GM19099 (cell line): ENCODE data around the gene KIAA1586.

Experiments
- POLR2A ChIP-seq: IDR thresholded peaks from 3 replicates; pipeline ENCODE4 v1.6.1; 2011; ENCODE audit warnings: low read depth; ENCODE audit not compliant: insufficient read length; ENCODE audit errors: extremely low read depth

KIAA1586 gene

DNA sequence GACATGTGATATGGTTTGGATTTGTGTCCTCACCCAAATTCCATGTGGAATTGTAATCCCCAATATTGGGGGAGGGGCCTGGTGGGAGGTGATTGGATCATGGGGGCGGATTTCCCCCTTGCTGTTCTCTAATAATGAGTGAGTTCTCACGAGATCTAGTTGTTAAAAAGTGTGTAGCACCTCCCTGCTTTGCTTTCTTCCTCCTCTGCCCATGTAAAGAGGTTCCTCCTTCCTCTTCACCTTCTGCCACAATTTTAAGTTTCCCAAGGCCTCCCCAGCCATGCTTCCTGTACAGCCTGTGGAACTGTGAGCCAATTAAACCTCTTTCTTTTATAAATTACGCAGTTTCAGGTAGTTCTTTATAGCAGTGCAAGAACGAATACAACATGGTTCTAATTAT is 41.4 kb downstream of the KIAA1586 start:
- no peak for TF ChIP-seq POLR2A

- no peak for TF ChIP-seq POLR2A
Observed at GRCh38 chr6:57089265-57089664, 42.8 kb downstream of the KIAA1586 start.

DNA sequence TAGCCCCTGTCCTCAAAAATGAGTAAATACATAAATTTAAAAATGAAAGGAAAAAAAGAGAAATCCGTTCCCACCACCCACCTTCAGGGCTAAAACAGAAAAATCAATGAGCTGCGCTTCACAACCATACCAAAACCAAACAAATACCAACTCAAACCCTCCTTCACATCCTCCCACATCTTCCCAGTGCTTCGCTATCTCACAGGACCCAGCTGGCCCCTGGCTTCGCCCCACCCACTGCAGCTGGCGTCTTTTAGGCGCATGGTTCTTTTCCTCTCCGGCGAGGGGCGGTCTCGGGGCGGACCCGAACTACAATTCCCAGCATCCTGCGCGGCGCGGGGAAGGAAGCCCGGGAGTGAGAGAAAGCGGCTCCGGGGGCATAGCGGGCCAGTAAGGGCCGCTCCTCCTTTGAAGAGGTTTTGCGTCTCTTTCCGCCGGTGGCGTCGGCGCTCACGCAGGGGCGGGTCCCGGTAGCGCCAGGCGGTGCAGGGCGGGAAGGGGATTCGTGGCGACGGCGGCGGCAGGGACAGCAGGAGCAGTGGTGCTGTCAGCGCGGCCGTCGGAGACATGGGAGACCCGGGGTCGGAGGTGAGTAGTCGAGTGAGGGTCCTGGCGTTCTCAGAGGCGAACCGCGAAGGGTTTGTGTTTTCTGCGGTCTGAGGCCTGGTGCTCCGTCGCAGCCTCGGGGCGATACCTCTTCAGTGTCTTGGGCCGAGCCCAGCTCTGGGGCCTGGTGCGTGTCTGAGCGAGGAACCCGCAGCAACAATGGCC is 43.4 kb downstream of the KIAA1586 start, which contains the start of gene ZNF451:
TSS of gene ZNF451 (plus strand) at position 502 of the 771 bp plus-strand sequence. CDS start at position 568, 66 bp downstream.
- TF ChIP-seq POLR2A, result peak; percentile 72

DNA sequence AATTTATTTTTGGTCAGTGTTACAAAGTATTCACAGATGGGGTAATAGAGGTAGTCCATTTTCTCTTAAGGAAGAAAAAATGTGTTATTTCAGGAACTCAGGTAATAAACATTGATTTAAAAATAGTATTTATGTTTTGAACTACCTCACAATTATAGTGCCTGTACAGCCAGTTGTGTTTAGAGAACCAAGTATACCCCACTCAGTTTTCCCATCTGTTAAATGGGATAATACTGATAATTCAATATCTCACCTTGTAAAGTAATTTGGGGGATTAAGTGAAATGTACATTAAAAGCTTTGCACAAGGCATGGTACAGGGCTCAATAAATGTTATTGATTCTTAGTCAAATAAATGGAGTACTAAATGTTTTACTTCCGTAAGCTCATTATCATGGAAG is 48.2 kb downstream of the KIAA1586 start:
- TF ChIP-seq POLR2A, result no peak

DNA sequence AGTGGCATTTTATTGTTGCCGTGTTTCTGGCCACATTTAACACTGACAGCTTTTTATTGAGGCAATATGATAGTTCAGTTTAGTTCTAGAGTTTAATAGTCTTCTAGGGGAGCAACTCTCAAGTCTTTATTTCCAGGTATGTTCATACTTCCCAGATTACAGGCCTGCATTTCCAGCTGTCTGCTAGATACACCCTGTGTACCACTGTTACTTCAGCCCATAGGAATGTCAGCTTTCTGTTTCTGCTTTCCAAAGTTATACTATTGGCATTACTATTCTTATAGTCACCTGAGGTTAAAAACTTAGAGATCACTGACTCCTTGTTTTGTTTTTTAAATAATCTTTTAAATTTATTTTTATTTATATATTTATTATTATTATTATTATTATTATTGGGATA is 51.1 kb downstream of the KIAA1586 start:
- no peak for TF ChIP-seq POLR2A

GRCh38 chr6:57102976-57103375 is 56.5 kb downstream of the KIAA1586 start:
- no peak for TF ChIP-seq POLR2A

DNA sequence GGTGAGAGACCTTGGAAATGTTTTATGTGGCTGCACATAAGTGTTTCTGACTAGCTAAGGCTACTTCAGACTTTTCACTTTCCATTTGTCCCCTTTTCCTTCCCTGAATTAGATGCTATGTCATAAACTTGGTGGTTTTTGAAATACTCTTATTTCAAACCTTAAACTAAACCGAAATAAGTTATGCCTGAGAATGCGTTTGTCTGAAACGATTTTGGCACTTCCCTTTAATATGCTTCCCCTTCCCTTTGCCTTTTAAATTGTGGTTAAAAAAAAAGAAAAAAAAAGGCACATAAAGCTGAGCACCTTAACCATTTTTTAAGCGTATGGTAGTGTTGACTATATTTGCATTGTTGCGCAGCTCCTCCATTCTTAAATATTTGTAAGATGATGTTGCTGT is 57.8 kb downstream of the KIAA1586 start:
- no peak for TF ChIP-seq POLR2A
